ENCODE data around the gene REPIN1. TPM values are rescaled to one million over a fixed set of nuclear protein-coding genes. Genes with fewer than 3 reads are reported as not detected.

REPIN1 gene
- total and polyA plus RNA-seq, 9 of the 15 experiments (the other 6 are each of a cell fraction or from before 2014, with no cell fraction given): 8.1 to 283 (median 94.3) TPM

DNA sequence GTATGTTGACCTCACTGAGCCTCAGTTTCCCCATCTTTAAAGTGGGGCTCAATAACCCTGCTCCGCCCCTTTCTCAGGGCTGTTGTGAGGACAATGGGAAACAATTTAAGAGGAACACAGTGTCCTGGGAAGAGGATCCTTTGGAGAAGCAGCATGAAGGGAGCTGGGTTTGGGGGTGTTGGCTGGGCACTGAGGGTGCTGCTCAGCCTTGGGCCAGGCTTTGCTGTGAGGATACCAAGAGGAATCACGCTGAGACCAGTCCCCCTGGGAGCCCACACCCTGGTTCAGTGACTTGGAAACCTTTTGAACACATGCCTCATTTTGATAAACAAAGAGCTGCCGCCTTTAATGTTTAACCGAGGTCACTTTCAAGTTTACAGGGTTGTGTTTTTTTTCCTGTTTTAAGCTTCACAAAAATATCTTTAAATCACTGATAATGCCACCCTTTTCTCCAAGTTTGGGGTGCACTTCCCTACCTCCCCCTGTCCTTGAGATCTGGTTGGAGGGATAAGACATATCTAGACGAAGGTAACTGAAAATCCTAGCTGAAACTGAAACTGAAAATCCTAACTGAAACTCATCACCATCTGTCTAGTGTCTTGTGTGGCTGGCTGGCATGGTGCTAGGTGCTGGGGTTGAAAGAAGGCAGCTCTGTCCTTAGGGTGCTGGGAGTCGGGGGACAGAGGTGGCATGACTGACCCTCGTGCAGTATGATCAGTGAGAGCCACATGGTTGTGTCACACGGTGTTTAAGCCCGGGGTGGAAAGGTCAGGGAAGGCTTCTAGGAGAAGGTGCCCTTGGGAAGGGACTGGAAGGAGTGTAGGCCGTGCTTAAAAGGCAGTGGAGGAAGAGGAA is 38.2 kb downstream of the REPIN1 start (continued):
- TF ChIP-seq, protein P1, sequence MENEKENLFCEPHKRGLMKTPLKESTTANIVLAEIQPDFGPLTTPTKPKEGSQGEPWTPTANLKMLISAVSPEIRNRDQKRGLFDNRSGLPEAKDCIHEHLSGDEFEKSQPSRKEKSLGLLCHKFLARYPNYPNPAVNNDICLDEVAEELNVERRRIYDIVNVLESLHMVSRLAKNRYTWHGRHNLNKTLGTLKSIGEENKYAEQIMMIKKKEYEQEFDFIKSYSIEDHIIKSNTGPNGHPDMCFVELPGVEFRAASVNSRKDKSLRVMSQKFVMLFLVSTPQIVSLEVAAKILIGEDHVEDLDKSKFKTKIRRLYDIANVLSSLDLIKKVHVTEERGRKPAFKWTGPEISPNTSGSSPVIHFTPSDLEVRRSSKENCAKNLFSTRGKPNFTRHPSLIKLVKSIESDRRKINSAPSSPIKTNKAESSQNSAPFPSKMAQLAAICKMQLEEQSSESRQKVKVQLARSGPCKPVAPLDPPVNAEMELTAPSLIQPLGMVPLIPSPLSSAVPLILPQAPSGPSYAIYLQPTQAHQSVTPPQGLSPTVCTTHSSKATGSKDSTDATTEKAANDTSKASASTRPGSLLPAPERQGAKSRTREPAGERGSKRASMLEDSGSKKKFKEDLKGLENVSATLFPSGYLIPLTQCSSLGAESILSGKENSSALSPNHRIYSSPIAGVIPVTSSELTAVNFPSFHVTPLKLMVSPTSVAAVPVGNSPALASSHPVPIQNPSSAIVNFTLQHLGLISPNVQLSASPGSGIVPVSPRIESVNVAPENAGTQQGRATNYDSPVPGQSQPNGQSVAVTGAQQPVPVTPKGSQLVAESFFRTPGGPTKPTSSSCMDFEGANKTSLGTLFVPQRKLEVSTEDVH (IDR thresholded peaks at IDR 0.05; ENCODE audit: low read depth, partially characterized antibody): no peak
- peak; percentile 18 for TF ChIP-seq RBBP5 (IDR thresholded peaks at IDR 0.05; ENCODE audit: borderline replicate concordance, insufficient read depth, low read length, poor library complexity, severe bottlenecking)
- peak; percentile 35; the same call in 1 of the 2 replicates for TF ChIP-seq ZNF431 (CRISPR knock-in tag; IDR thresholded peaks at IDR 0.05)
- no peak for TF ChIP-seq NCOA4 (IDR thresholded peaks at IDR 0.05; ENCODE audit: partially characterized antibody)
- TF ChIP-seq ARID1B (IDR thresholded peaks at IDR 0.05): peak; percentile 72
- TF ChIP-seq, protein P2, sequence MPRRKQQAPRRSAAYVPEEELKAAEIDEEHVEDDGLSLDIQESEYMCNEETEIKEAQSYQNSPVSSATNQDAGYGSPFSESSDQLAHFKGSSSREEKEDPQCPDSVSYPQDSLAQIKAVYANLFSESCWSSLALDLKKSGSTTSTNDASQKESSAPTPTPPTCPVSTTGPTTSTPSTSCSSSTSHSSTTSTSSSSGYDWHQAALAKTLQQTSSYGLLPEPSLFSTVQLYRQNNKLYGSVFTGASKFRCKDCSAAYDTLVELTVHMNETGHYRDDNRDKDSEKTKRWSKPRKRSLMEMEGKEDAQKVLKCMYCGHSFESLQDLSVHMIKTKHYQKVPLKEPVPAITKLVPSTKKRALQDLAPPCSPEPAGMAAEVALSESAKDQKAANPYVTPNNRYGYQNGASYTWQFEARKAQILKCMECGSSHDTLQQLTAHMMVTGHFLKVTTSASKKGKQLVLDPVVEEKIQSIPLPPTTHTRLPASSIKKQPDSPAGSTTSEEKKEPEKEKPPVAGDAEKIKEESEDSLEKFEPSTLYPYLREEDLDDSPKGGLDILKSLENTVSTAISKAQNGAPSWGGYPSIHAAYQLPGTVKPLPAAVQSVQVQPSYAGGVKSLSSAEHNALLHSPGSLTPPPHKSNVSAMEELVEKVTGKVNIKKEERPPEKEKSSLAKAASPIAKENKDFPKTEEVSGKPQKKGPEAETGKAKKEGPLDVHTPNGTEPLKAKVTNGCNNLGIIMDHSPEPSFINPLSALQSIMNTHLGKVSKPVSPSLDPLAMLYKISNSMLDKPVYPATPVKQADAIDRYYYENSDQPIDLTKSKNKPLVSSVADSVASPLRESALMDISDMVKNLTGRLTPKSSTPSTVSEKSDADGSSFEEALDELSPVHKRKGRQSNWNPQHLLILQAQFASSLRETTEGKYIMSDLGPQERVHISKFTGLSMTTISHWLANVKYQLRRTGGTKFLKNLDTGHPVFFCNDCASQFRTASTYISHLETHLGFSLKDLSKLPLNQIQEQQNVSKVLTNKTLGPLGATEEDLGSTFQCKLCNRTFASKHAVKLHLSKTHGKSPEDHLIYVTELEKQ (CRISPR knock-in tag; IDR thresholded peaks at IDR 0.05): no peak
- no peak for TF ChIP-seq TCFL5 (CRISPR knock-in tag; conservative IDR thresholded peaks at IDR 0.05)
- TF ChIP-seq ERF (CRISPR knock-in tag; IDR thresholded peaks at IDR 0.05): 0 out of 2 replicates have a peak, but pooled peaks have one; percentile 15
- 0 out of 2 replicates have a peak, but pooled peaks have one; percentile 32 for TF ChIP-seq GABPA (tag; conservative IDR thresholded peaks at IDR 0.05; ENCODE audit: low read depth)
- TF ChIP-seq, protein P3, sequence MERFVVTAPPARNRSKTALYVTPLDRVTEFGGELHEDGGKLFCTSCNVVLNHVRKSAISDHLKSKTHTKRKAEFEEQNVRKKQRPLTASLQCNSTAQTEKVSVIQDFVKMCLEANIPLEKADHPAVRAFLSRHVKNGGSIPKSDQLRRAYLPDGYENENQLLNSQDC (CRISPR knock-in tag; IDR thresholded peaks at IDR 0.05): no peak
- TF ChIP-seq CBFA2T2 (conservative IDR thresholded peaks at IDR 0.05): peak; percentile 36; the same call in 1 of the 2 replicates
- no peak for TF ChIP-seq SLC30A9 (CRISPR knock-in tag; IDR thresholded peaks at IDR 0.05)
- TF ChIP-seq ZFX (CRISPR knock-in tag; IDR thresholded peaks at IDR 0.05): 0 out of 2 replicates have a peak, but pooled peaks have one; percentile 23
- TF ChIP-seq MTA2 (IDR thresholded peaks at IDR 0.05; ENCODE audit: low read depth): 0 out of 2 replicates have a peak, but pooled peaks have one; percentile 8
- no peak for TF ChIP-seq CXXC5 (CRISPR knock-in tag; IDR thresholded peaks at IDR 0.05)
- peak; percentile 82 for TF ChIP-seq ZNF766 (CRISPR knock-in tag; conservative IDR thresholded peaks at IDR 0.05)
- no peak for TF ChIP-seq NFXL1 (CRISPR knock-in tag; IDR thresholded peaks at IDR 0.05)
- TF ChIP-seq FOXJ2 (tag; IDR thresholded peaks at IDR 0.05): peak; percentile 41; the same call in 1 of the 2 replicates

All from K562 (cell line).